Parathyroid adenoma (tissue), 2 donors: Measurements from ENCODE around the gene EXOSC9.

ENCODE experiments used
- H2AFZ ChIP-seq: fragments of 300-600 bp; sonication (generic); one replicate; pipeline ENCODE4 v1.7.0; 2017; ENCODE audit warnings: antibody characterized with exemption, mild to moderate bottlenecking
- H3K27ac ChIP-seq: fragments of 300-600 bp; sonication (generic); one replicate; pipeline ENCODE4 v1.7.0; 2017
- H3K27me3 ChIP-seq: fragments of 300-600 bp; sonication (generic); one replicate; pipeline ENCODE4 v1.7.0; 2017; ENCODE audit warnings: low read length; ENCODE audit not compliant: control insufficient read depth, insufficient read depth
- H3K36me3 ChIP-seq: fragments of 300-600 bp; sonication (generic); one replicate; pipeline ENCODE4 v1.7.0; 2017; ENCODE audit warnings: low read length; ENCODE audit not compliant: control insufficient read depth, insufficient read depth
- H3K4me1 ChIP-seq: fragments of 300-600 bp; sonication (generic); one replicate; pipeline ENCODE4 v1.7.0; 2017; ENCODE audit warnings: control low read depth
- H3K4me2 ChIP-seq: fragments of 300-600 bp; sonication (generic); one replicate; pipeline ENCODE4 v1.7.0; 2017; ENCODE audit warnings: low read length
- H3K4me3 ChIP-seq: fragments of 300-600 bp; sonication (generic); one replicate; pipeline ENCODE4 v1.7.0; 2017; ENCODE audit warnings: low read depth, low read length
- H3K79me2 ChIP-seq: fragments of 300-600 bp; sonication (generic); one replicate; pipeline ENCODE4 v1.7.0; 2017; ENCODE audit warnings: control low read depth
- H3K9ac ChIP-seq: fragments of 300-600 bp; sonication (generic); one replicate; pipeline ENCODE4 v1.7.0; 2017; ENCODE audit warnings: mild to moderate bottlenecking
- H3K9me3 ChIP-seq: fragments of 300-600 bp; sonication (generic); one replicate; pipeline ENCODE4 v1.7.0; 2017; ENCODE audit warnings: low read length; ENCODE audit not compliant: control insufficient read depth
- TF ChIP-seq, protein P1 (sequence below): fragments of 300-600 bp; sonication (generic); IDR thresholded peaks from one replicate; pipeline ENCODE4 v1.7.0; 2017; ENCODE audit warnings: antibody characterized with exemption, mild to moderate bottlenecking
- donor health status: primary hyperparathyroidism.

The EXOSC9 gene

DNA sequence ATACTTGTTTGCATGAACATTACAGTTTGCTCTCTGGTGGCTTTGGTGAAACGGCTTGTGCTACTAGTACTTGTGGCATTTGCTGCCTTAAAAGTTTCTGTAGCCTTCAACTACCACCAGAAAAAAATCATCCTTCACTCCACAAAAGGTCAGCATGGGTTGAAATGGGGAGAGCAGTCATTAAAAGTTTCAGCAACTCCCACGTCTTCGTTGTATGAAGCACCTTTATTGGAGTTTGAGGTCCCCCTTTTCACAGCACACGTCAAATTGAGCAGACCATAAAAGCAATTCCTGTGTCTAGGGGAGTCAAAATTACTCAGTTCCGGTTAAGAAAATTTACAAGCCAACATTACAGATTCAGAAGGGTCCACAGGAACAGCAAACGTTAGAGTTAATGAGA, 45.5 kb downstream of the EXOSC9 start:
- Histone ChIP-seq H3K27me3 (no peaks in the 10 kb centered on the region), H3K4me1 (no peaks in the 10 kb centered on the region), H2AFZ (no peak overlapping the region), H3K36me3 (no peaks in the 10 kb centered on the region), H3K4me3 (no peak overlapping the region), H3K4me2 (no peak overlapping the region), H3K9ac (no peak overlapping the region), H3K9me3 (no peaks in the 10 kb centered on the region), H3K27ac (no peak overlapping the region), H3K79me2 (no peaks in the 10 kb centered on the region)
- TF ChIP-seq, protein P1, sequence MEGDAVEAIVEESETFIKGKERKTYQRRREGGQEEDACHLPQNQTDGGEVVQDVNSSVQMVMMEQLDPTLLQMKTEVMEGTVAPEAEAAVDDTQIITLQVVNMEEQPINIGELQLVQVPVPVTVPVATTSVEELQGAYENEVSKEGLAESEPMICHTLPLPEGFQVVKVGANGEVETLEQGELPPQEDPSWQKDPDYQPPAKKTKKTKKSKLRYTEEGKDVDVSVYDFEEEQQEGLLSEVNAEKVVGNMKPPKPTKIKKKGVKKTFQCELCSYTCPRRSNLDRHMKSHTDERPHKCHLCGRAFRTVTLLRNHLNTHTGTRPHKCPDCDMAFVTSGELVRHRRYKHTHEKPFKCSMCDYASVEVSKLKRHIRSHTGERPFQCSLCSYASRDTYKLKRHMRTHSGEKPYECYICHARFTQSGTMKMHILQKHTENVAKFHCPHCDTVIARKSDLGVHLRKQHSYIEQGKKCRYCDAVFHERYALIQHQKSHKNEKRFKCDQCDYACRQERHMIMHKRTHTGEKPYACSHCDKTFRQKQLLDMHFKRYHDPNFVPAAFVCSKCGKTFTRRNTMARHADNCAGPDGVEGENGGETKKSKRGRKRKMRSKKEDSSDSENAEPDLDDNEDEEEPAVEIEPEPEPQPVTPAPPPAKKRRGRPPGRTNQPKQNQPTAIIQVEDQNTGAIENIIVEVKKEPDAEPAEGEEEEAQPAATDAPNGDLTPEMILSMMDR, result no peak

DNA sequence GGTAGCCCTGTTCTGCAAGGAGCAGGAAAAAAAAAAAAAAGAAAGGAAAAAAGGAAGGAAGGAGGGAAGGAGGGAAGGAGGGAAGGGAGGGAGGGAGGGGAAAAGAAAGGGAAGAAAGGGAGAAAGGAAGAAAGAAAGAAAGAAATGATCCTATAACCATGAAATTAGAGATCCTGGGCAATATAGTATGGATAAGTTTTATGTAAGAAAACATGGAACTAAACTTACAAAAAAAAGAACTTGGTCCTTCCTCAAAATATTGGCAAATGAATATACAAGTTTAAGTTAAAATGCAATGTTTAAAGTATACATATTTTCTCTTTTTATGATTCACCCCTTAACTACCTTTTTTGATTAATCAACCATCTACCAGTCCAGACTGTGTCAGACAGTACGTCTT, 50.2 kb downstream of the EXOSC9 start:
- Histone ChIP-seq H3K9me3 (no peaks in the 10 kb centered on the region), H3K4me1 (no peaks in the 10 kb centered on the region), H3K27ac (no peak overlapping the region), H3K36me3 (no peaks in the 10 kb centered on the region), H3K9ac (no peak overlapping the region), H2AFZ (no peak overlapping the region), H3K79me2 (no peaks in the 10 kb centered on the region), H3K27me3 (no peaks in the 10 kb centered on the region), H3K4me3 (no peak overlapping the region), H3K4me2 (no peak overlapping the region)
- TF ChIP-seq, protein P1, result no peak

DNA sequence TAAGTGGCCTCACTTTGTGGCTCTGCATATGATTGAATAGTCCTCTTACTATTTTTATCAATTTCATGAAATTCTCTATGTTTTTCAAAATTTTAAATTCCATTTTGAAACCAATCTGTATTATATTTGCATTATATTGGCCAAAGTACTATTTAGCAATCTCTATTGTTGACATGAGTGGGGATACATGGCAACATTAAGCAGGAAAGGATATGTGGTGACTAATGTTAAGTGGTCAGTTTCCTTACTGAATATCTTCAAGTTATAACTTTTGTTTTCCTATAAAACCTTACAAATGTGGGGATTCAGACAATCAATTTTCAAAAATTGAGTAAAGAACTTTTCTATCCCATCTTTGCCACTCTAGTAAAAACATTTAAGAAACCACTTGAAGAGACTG, 59.0 kb downstream of the EXOSC9 start:
- no peak overlapping the region for H3K4me3 ChIP-seq
- H2AFZ ChIP-seq, result no peak overlapping the region
- H3K9me3 ChIP-seq, result no peaks in the 10 kb centered on the region
- H3K79me2 ChIP-seq, result no peaks in the 10 kb centered on the region
- H3K4me2 ChIP-seq, result no peak overlapping the region
- no peak overlapping the region for H3K27ac ChIP-seq
- no peak overlapping the region for H3K9ac ChIP-seq
- TF ChIP-seq, protein P1, result no peak
- H3K27me3 ChIP-seq, result no peaks in the 10 kb centered on the region
- no peaks in the 10 kb centered on the region for H3K36me3 ChIP-seq
- no peaks in the 10 kb centered on the region for H3K4me1 ChIP-seq

DNA sequence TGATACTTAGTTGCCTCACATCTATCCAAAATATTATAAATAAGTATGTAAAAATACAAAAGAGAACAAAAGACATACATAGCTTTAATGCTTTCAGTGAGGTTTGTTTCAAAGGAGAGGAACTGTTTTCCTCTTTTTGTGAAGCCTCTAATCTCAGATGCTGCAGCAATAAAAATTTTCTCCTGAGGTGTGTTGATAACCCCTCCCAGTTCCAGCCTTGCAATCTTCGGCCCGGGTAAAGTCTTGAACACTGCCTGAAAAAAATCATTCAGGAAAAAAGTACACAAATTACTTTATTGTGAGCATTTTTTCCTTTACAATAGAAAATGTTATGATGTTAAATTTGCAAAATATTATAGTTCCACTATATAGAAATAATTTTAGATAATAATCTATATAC, 60.3 kb downstream of the EXOSC9 start:
- Histone ChIP-seq H3K4me1 (no peaks in the 10 kb centered on the region), H3K27ac (no peak overlapping the region), H3K4me3 (no peak overlapping the region), H3K79me2 (no peaks in the 10 kb centered on the region), H3K9ac (no peak overlapping the region), H3K36me3 (no peaks in the 10 kb centered on the region), H3K4me2 (no peak overlapping the region), H2AFZ (no peak overlapping the region), H3K27me3 (no peaks in the 10 kb centered on the region), H3K9me3 (no peaks in the 10 kb centered on the region)
- TF ChIP-seq, protein P1, result no peak

DNA sequence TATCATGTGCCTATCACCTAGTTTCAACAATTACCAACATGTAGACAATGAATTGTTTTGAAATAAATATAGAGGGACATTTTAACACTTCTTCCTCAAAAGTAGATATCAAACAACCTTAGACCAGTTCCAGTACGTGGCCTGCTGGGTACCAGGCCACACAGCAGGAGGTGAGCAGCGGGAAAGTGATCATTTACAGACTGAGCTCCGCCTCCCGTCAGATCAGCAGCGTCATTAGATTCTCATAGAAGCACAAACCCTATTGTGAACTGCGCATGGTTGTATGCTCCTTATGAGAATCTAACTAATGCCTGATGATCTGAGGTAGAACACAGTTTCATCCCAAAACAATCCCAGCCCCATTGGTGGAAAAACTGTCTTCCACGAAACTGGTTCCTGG, 62.7 kb downstream of the EXOSC9 start:
- Histone ChIP-seq H3K9me3 (no peaks in the 10 kb centered on the region), H3K4me3 (no peak overlapping the region), H3K79me2 (no peaks in the 10 kb centered on the region), H2AFZ (no peak overlapping the region), H3K9ac (no peak overlapping the region), H3K27ac (no peak overlapping the region), H3K27me3 (no peaks in the 10 kb centered on the region), H3K4me2 (no peak overlapping the region), H3K4me1 (no peaks in the 10 kb centered on the region), H3K36me3 (no peaks in the 10 kb centered on the region)
- TF ChIP-seq, protein P1, result no peak
